NCI-H2196 treated with DMSO at 0.1 percent for 48 hours (cell line): ENCODE measurements around the gene SORCS2.

Experiments
- DNase-seq: peaks from one replicate; lab custom pipeline; 2025; ENCODE audit not compliant: unreplicated experiment; lab: John Stamatoyannopoulos, UW

The SORCS2 gene

GRCh38 chr4:7711307-7711963 is 519.1 kb downstream of the SORCS2 start:
- DNase-seq = no peak

GRCh38 chr4:7712021-7712671 is 519.8 kb downstream of the SORCS2 start:
- DNase-seq = no peak

- no peak for DNase-seq
These were observed 521.4 kb downstream of the SORCS2 start for GRCh38 chr4:7713757-7714156.

- DNase-seq = no peak
These were observed 521.8 kb downstream of the SORCS2 start for GRCh38 chr4:7714176-7714575.

GRCh38 chr4:7714738-7715137 is 522.4 kb downstream of the SORCS2 start:
- DNase-seq = no peak

DNA sequence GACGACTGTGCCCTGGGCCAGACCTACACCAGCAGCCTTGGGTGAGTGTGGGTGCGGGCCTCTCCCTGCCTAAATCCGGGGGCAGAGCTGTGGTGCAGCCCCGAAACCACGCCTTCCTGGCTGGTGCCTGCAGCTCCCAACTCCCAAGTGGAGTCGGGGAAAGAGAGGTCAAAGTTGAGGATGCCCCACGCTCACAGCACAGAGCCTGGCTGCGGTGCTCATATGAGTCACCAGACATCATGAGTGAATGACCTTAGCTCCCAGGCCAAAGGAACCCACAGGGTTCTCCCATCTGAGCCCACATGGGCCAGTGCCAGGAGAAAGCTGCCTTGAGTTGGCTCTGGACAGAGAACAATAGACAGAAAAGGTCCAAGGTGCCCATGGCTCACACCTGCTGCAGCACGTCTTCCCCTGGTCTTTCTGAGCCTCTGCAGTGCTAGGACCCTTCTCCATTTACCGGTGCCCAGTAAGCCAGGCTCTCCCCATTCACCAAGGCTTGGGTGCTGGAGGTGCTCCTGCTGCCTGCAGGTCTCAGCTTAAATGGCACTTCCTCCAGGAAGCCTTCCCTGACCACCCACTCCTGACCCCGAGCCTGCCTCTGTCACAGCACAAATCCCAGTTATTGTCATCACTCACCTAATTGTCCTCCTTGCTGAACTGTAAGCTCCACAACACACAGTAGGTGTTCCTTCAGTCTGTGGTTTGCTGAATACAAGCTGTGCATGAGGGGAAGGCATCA is 523.1 kb downstream of the SORCS2 start:
- DNase-seq = no peak

DNA sequence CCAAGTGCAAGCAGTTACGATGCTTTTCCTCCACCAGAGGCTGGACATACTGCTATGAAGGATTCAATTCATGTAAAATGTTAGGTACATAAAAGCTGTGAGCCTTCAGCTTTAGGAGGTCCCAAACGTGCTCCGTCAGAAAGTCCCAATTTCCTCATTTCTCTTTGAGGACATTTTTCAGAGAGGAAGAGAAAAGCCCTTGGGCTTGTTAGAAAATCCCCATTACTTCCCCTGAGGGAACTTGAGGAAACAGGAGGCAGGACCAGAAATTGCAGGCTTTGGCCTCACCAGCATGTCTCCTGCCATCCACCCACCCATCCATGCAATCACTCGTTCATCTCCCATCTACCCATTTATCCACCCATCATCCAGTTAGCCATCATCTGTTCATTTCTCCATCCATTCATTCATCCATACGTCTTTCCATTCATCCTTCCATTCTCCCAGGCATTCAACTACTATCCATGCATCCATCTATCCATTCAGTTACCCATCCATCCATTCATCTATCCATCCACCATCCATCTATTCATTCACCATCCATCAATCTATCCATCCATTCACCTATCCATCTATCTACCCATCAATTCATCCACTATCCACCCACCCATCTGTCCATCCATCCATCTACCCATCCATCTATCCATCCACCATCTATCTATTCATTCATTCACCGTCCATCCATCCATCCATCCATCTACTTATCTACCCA is 523.8 kb downstream of the SORCS2 start:
- DNase-seq = no peak

- DNase-seq = no peak
These were observed 524.8 kb downstream of the SORCS2 start for GRCh38 chr4:7717161-7717560.

DNA sequence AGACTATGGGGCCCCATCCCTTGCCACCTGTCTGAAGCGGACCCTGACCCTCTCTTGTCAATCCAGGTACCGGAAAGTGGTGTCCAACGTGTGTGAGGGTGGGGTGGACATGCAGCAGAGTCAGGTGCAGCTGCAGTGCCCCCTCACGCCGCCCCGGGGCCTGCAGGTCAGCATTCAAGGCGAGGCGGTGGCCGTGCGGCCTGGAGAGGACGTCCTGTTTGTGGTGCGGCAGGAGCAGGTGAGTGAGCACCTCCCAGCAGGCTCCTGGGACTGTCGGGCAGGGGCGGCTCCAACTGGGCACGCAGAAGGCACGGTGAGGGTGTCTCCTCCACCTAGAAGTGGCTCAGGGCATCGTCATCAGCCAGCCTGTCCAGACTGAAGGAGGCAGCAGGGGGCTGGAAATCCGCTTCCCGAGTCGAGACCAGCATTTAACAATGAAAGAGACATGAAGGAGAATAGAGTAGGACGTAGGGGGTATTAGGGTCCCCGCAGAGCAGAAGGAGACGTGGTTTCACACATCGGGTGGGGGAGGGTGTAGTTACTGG is 525.7 kb downstream of the SORCS2 start:
- DNase-seq = no peak

- peak; percentile 2 for DNase-seq
These were observed 527.2 kb downstream of the SORCS2 start for GRCh38 chr4:7719354-7720174.

DNA sequence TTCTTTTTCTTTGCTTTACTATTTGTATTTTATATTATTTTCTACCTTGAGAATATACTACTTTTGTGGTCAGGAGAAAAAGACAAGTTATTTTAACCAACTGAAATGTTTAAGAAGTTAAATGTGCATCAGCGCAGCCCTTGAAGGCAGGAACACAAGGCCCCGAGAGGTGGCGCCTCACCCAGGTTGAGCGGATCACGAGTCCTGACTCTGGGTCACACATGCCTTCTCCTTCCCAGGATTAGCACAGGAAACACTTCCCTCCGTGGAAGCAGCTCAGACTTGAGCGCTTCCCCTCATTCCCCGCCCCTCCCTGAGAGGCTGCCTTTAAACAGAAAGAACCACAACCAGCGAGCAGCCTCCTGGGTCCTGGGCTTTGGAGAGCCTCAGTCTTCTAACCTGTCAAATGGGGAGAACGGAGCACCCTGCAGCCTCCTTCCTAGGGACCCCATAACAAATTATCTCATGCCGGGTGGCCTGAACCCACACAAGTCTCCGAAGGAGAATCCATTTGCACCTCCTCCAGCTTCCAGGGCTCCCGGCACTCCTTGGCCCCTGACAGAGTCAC is 529.7 kb downstream of the SORCS2 start:
- DNase-seq = no peak

GRCh38 chr4:7722766-7723387 is 530.5 kb downstream of the SORCS2 start:
- DNase-seq = no peak

GRCh38 chr4:7723625-7724024 is 531.3 kb downstream of the SORCS2 start:
- DNase-seq = no peak

DNA sequence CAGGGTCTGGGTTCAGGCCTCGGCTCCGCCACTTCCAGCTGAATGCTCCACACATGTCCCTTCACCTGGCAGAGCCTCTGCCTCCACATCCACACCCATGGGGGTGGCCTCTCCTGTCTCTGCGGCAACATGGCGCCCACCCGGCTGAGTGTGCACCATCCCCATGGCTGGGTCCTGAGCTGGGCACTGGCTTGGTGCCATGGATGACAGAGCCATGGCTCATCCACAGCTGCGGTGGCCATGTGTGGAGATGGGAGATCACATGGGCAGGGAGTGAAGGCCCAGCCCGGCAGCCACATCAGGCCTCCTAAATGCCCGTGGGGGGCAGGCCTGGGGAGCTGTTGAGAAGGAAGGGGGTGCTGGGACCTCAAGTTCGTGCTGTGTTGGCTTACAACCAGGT is 533.6 kb downstream of the SORCS2 start:
- no peak for DNase-seq

DNA sequence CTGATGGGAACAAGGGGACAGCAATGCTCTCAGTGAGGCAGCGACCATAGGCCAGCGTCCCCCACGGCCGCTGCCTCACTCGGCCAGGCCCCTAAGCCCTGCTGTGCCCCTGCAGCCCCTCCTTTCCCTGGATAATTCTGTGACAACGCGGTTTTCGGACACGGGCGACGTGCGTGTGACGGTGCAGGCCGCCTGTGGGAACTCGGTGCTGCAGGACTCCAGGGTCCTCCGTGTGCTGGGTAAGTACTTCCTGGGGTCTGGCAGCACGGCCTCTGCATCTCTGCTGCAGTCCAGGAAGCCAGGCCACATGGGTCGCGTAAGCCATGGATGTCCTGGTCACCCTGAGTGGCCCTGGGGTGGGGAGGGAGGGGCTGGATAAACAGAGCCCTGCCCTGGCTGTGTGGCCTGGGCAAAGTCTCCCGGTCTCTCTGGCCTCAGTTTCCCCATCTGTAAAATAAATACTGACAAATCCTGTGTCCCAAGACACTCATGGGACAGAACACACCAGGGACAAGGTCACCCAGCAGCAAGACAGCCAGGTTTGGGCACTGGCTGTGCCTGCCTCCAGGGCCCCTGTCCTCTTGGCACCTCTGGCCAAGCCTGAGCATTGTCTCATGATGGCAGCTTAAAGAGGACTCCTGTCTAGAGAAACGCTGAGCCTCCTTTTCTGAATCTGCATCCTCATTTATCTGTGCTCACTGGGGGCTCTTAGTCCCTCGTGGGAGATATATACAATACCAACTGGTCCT is 534.5 kb downstream of the SORCS2 start:
- no peak for DNase-seq

GRCh38 chr4:7727749-7728148 is 535.4 kb downstream of the SORCS2 start:
- DNase-seq = no peak

DNA sequence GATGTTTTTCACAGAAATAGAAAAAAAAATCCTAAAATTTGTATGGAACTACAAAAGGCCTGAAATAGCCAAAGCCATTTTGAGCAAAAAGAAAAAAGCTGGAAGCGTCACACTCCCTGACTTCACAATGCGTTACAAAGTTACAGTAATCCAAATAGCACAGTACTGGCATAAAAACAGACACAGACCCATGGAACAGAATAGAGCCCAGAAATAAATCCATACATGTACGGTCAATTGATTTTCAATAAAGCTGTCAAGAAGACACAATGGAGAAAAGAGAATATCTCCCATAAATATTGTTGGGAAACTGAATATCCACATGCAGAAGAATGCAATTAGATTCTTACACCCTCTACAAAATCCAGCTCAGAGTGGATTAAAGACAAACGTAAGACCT is 539.1 kb downstream of the SORCS2 start:
- no peak for DNase-seq

GRCh38 chr4:7732263-7732662 is 539.9 kb downstream of the SORCS2 start:
- DNase-seq = no peak

DNA sequence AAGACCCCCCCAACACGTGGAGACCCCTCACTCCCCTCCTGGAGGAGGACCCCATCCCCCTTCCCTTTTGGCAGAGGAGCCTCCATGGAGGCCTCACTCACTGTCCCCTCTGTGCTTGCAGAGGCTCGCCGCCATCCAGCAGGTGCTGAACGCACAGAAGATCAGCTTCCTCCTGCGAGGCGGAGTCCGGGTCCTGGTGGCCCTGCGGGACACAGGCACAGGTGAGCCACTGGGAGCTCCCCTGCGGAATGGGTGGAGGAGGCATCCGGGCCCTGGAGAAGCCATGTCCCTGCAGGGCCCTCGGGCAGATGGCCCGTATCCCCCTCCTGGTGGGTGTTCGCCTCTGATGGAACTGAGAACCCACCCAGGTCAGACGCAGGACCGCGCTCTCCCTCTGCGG is 540.9 kb downstream of the SORCS2 start:
- no peak for DNase-seq
